HepG2 (cell line): ENCODE data around the gene EIF5A2. TPM values are rescaled to one million over a fixed set of nuclear protein-coding genes. Genes with fewer than 3 reads are reported as not detected.
A peak's percentile ranks its signal among the peaks of the same experiment; 100 is the strongest.

Experiments used
- BHLHE40 ChIP-seq: IDR thresholded peaks from 2 replicates; pipeline ENCODE4 v1.6.1; 2011; ENCODE audit warnings: low read length, improper control_type of control experiment
- BORCS8-MEF2B ChIP-seq: sonication (generic); formaldehyde crosslinking; IDR thresholded peaks from 2 replicates; pipeline ENCODE4 v1.8.0; 2022; ENCODE audit warnings: mild to moderate bottlenecking, missing genetic modification reagents
- CBX5 ChIP-seq: sonication (generic); formaldehyde crosslinking; IDR thresholded peaks from 2 replicates; pipeline ENCODE4 v1.4.0; 2020; ENCODE audit warnings: missing genetic modification reagents, borderline replicate concordance
- CC2D1A ChIP-seq: sonication (generic); formaldehyde crosslinking; IDR thresholded peaks from 2 replicates; pipeline ENCODE4 v1.8.1; 2023; ENCODE audit warnings: mild to moderate bottlenecking, missing genetic modification reagents
- DNMT3B ChIP-seq: conservative IDR thresholded peaks from 2 replicates; pipeline ENCODE4 v1.6.1; 2016; ENCODE audit warnings: missing biosample characterization, control low read depth
- ISX ChIP-seq: sonication (generic); formaldehyde crosslinking; conservative IDR thresholded peaks from 2 replicates; pipeline ENCODE4 v1.5.0; 2020; ENCODE audit warnings: missing genetic modification reagents
- MAFK ChIP-seq, 2 experiments: IDR thresholded peaks in 1 of 2; conservative IDR thresholded peaks in 1 of 2; 2 replicates each; pipeline ENCODE4 v1.6.1; 2011; ENCODE audit warnings: improper control_type of control experiment in 2 of 2, low read length in 2 of 2
- MED1 ChIP-seq: sonication (generic); formaldehyde crosslinking; IDR thresholded peaks from 2 replicates; pipeline ENCODE4 v1.4.0; 2020; ENCODE audit warnings: missing genetic modification reagents
- MTA1 ChIP-seq: sonication (generic); formaldehyde crosslinking; IDR thresholded peaks from 2 replicates; pipeline ENCODE4 v1.4.0; 2020; ENCODE audit warnings: missing genetic modification reagents, mild to moderate bottlenecking, borderline replicate concordance
- NFIC ChIP-seq: IDR thresholded peaks from 2 replicates; pipeline ENCODE4 v1.6.1; 2012; ENCODE audit warnings: mild to moderate bottlenecking, low read length, inconsistent platforms
- SMARCE1 ChIP-seq: fragments of 450-650 bp; IDR thresholded peaks from 2 replicates; pipeline ENCODE4 v1.6.1; 2017; ENCODE audit warnings: borderline replicate concordance
- TCF7L2 ChIP-seq: IDR thresholded peaks from 2 replicates; pipeline ENCODE4 v1.6.1; 2011; ENCODE audit warnings: mild to moderate bottlenecking, low read depth, low read length, moderate library complexity
- ZMYM3 ChIP-seq: sonication (generic); formaldehyde crosslinking; IDR thresholded peaks from 2 replicates; pipeline ENCODE4 v1.5.1; 2020; ENCODE audit warnings: mild to moderate bottlenecking, missing genetic modification reagents
- ZNF281 ChIP-seq: sonication (generic); formaldehyde crosslinking; IDR thresholded peaks from 2 replicates; pipeline ENCODE4 v1.4.0; 2020; ENCODE audit warnings: missing genetic modification reagents, borderline replicate concordance
- ZNF547 ChIP-seq: sonication (generic); formaldehyde crosslinking; IDR thresholded peaks from 2 replicates; pipeline ENCODE4 v1.5.1; 2020; ENCODE audit warnings: mild to moderate bottlenecking, missing genetic modification reagents
- ZNF7 ChIP-seq: IDR thresholded peaks from 2 replicates; pipeline ENCODE4 v1.6.1; 2016; ENCODE audit warnings: missing biosample characterization, missing genetic modification reagents
- ZNF724P ChIP-seq: sonication (generic); formaldehyde crosslinking; IDR thresholded peaks from 2 replicates; pipeline ENCODE4 v1.8.0; 2022; ENCODE audit warnings: missing genetic modification reagents, borderline replicate concordance
- ZSCAN12 ChIP-seq: sonication (generic); formaldehyde crosslinking; IDR thresholded peaks from 2 replicates; pipeline ENCODE4 v1.9.0; 2021; ENCODE audit warnings: mild to moderate bottlenecking, missing genetic modification reagents
- ZSCAN31 ChIP-seq: sonication (generic); formaldehyde crosslinking; IDR thresholded peaks from 2 replicates; pipeline ENCODE4 v1.5.0; 2020; ENCODE audit warnings: low read depth, mild to moderate bottlenecking, missing genetic modification reagents
- polyA plus RNA-seq, 8 experiments: library from polyadenylated mRNA; depleted of rRNA in 3 of 8; stranded (reverse) in 7 of 8; unstranded in 1 of 8; fragments of >200 nt; fragmentation: Illumina TruSeq in 4 of 8; extraction: Trizol in 4 of 8; gene quantifications; 2 replicates each; pipeline versions ENCODE4 v1.2.1 to v1.2.3, GENCODE V29; 2011 to 2016; ENCODE audit warnings: low read depth in 4 of 8, missing spikeins in 1 of 8, mixed read lengths in 1 of 8; ENCODE audit not compliant: insufficient read depth in 1 of 8
- total RNA-seq, 5 experiments: library from RNA; depleted of rRNA; stranded (reverse); fragments of >200 nt; fragmentation: Illumina TruSeq; extraction: Trizol; gene quantifications; 2 replicates each; pipeline ENCODE4 v1.2.3, GENCODE V29; 2016; ENCODE audit warnings: low read depth in 1 of 5
- TF ChIP-seq, protein P1 (sequence below): sonication (generic); formaldehyde crosslinking; IDR thresholded peaks from 2 replicates; pipeline ENCODE4 v1.5.1; 2020; ENCODE audit warnings: missing genetic modification reagents, mild to moderate bottlenecking, borderline replicate concordance
- TF ChIP-seq, protein P2 (sequence below): sonication (generic); formaldehyde crosslinking; IDR thresholded peaks from 2 replicates; pipeline ENCODE4 v1.4.0; 2020; ENCODE audit warnings: mild to moderate bottlenecking, low read depth, missing genetic modification reagents
- TF ChIP-seq, protein P3 (sequence below): fragments of 450-650 bp; IDR thresholded peaks from 2 replicates; pipeline ENCODE4 v1.6.1; 2017
- TF ChIP-seq, protein P4 (sequence below): sonication (generic); formaldehyde crosslinking; IDR thresholded peaks from 2 replicates; pipeline ENCODE4 v1.5.0; 2020; ENCODE audit warnings: missing genetic modification reagents

The EIF5A2 gene
- total and polyA plus RNA-seq, 2 of the 13 experiments (the other 11 are each of a cell fraction or from before 2014, with no cell fraction given), result 3.5 to 9.4 TPM

DNA sequence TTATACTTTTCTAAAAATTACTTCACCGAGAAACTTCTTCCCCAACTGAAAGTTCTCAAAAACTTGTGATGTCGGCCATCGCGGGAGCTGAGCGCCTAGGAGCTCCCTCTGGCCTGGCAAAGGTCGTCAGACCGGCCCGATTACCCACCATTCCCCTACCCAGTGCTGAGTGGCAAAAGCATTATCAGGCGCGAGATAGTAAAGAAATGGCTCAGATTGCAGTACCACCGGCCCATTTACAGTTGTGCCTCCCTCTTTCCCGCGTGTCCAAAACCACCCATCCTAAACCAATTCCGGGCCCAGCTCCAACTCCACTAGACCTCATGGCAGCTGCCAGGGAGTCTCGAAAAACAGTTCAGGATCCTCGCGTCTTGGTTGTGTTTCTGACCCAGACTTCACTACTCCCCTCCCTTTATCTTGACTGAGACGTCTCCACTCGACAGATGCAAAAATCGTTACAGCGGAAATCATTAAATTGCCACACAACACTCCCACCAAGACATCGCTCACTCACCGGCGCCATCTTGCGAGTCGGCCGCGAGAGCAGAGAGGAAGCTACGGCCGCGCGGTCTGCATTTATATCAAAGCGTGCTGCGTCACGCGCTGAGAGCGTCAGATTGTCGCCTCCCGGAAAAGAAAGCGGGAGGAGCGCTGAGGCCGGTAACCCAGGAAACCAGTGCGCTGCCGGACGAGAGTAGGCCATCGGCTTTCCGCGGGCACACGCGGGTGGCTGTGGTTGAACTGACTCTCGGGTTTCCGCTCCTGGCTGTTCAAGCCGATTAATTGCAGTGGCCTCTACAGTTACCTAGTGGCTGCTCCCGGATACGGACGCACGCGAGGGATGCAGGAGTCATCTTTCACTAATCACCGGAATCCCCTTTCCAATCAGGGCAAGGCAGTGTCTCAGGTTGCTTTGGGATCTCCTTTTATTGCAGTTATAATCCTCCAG lies 38.5 kb downstream of the EIF5A2 start, which contains the start of gene RPL22L1 (continued):
- TF ChIP-seq, protein P1, sequence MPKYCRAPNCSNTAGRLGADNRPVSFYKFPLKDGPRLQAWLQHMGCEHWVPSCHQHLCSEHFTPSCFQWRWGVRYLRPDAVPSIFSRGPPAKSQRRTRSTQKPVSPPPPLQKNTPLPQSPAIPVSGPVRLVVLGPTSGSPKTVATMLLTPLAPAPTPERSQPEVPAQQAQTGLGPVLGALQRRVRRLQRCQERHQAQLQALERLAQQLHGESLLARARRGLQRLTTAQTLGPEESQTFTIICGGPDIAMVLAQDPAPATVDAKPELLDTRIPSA (CRISPR knock-in tag), result no peak
- TF ChIP-seq NFIC (no peak), ZNF547 (CRISPR knock-in tag) (no peak), SMARCE1 (no peak), BHLHE40 (peak; percentile 72), ZNF281 (no peak), ISX (0 out of 2 replicates have a peak, but pooled peaks have one; percentile 64), MAFK (conservative IDR thresholded peaks at IDR 0.05 in 1 of 2, IDR thresholded peaks at IDR 0.05 in 1 of 2; ENCODE audit: low read length in 2 of 2) (no peak), ZNF724P (CRISPR knock-in tag) (peak; percentile 83), DNMT3B (CRISPR knock-in tag) (peak; percentile 87; the same call in 1 of the 2 replicates), BORCS8-MEF2B (CRISPR knock-in tag) (peak; percentile 95), ZNF7 (CRISPR knock-in tag) (peak; percentile 78), MED1 (CRISPR knock-in tag) (peak; percentile 64; the same call in 1 of the 2 replicates), TCF7L2 (no peak), CC2D1A (CRISPR knock-in tag) (no peak), CBX5 (peak; percentile 51; the same call in 1 of the 2 replicates), MTA1 (CRISPR knock-in tag) (no peak), ZSCAN31 (CRISPR knock-in tag) (no peak; the same call in 1 of the 2 replicates), ZSCAN12 (CRISPR knock-in tag) (no peak), ZMYM3 (CRISPR knock-in tag) (no peak)
- TF ChIP-seq, protein P2, sequence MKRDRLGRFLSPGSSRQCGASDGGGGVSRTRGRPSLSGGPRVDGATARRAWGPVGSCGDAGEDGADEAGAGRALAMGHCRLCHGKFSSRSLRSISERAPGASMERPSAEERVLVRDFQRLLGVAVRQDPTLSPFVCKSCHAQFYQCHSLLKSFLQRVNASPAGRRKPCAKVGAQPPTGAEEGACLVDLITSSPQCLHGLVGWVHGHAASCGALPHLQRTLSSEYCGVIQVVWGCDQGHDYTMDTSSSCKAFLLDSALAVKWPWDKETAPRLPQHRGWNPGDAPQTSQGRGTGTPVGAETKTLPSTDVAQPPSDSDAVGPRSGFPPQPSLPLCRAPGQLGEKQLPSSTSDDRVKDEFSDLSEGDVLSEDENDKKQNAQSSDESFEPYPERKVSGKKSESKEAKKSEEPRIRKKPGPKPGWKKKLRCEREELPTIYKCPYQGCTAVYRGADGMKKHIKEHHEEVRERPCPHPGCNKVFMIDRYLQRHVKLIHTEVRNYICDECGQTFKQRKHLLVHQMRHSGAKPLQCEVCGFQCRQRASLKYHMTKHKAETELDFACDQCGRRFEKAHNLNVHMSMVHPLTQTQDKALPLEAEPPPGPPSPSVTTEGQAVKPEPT, result peak; percentile 71; the same call in 1 of the 2 replicates
- TF ChIP-seq, protein P3, sequence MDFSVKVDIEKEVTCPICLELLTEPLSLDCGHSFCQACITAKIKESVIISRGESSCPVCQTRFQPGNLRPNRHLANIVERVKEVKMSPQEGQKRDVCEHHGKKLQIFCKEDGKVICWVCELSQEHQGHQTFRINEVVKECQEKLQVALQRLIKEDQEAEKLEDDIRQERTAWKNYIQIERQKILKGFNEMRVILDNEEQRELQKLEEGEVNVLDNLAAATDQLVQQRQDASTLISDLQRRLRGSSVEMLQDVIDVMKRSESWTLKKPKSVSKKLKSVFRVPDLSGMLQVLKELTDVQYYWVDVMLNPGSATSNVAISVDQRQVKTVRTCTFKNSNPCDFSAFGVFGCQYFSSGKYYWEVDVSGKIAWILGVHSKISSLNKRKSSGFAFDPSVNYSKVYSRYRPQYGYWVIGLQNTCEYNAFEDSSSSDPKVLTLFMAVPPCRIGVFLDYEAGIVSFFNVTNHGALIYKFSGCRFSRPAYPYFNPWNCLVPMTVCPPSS, result no peak
- TF ChIP-seq, protein P4, sequence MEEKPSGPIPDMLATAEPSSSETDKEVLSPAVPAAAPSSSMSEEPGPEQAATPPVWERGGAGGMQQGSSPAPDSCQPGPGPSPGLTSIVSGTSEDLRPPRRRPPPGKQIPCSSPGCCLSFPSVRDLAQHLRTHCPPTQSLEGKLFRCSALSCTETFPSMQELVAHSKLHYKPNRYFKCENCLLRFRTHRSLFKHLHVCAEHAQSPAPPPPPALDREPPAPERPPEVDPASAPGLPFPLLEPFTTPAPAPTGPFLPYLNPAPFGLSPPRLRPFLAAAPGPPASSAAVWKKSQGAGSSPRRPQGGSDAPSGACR (CRISPR knock-in tag), result peak; percentile 86
